Suprapubic skin (tissue), 4 donors: ENCODE data around the gene VMA21. TPM values are rescaled to one million over a fixed set of nuclear protein-coding genes. Genes with fewer than 3 reads are reported as not detected.

Experiments
- DNase-seq, 2 donors: peaks; one replicate each; pipeline ENCODE4 v3.0.0-alpha.2; 2019; ENCODE audit warnings: low spot score in 2 of 2
- H3K27ac ChIP-seq: fragments of 200-600 bp; sonication (generic); one replicate; pipeline ENCODE4 v1.5.1; 2019
- H3K27me3 ChIP-seq: fragments of 200-600 bp; sonication (generic); one replicate; pipeline ENCODE4 v1.5.1; 2019
- H3K36me3 ChIP-seq: fragments of 200-600 bp; sonication (generic); one replicate; pipeline ENCODE4 v1.5.1; 2019
- H3K4me1 ChIP-seq: fragments of 200-600 bp; sonication (generic); one replicate; pipeline ENCODE4 v1.5.1; 2019
- H3K4me3 ChIP-seq: fragments of 200-600 bp; sonication (generic); one replicate; pipeline ENCODE4 v1.5.1; 2019; ENCODE audit warnings: mild to moderate bottlenecking
- H3K9me3 ChIP-seq: fragments of 200-600 bp; sonication (generic); one replicate; pipeline ENCODE4 v1.5.1; 2019
- EP300 ChIP-seq: sonication (generic); formaldehyde crosslinking; IDR thresholded peaks from one replicate; pipeline ENCODE4 v1.6.1; 2017; ENCODE audit warnings: antibody characterized with exemption
- POLR2A ChIP-seq, 2 donors: fragments of 450-650 bp; IDR thresholded peaks; one replicate each; pipeline ENCODE4 v1.6.1; 2017; ENCODE audit warnings: antibody characterized with exemption in 2 of 2, mild to moderate bottlenecking in 2 of 2, moderate library complexity in 2 of 2
- POLR2AphosphoS5 ChIP-seq, 3 donors: sonication (generic); formaldehyde crosslinking; IDR thresholded peaks; one replicate each; pipeline ENCODE4 v1.6.1; 2017; ENCODE audit warnings: antibody characterized with exemption in 3 of 3
- WGBS: methylation state at CpG from one replicate; pipeline ENCODE4 v1.1.5; 2018; 5-methylcytosine and 5-hydroxymethylcytosine counted together
- total RNA-seq, 4 donors: library from RNA; depleted of rRNA; stranded (reverse); fragments of >200 nt; gene quantifications; one replicate each; pipeline ENCODE4 v1.1.0, GENCODE V29; 2016
- TF ChIP-seq, protein P1 (sequence below), 2 donors: fragments of 200-600 bp in 1 of 2; fragments of 450-650 bp in 1 of 2; sonication (generic) in 1 of 2; IDR thresholded peaks; one replicate each; pipeline ENCODE4 v1.5.1; 2016 to 2019; ENCODE audit warnings: antibody characterized with exemption in 2 of 2, mild to moderate bottlenecking in 1 of 2, moderate library complexity in 1 of 2

VMA21 gene
- total RNA-seq, 4 donors from 2014 or later = 23.6 to 33.8 (median 30.3) TPM

DNA sequence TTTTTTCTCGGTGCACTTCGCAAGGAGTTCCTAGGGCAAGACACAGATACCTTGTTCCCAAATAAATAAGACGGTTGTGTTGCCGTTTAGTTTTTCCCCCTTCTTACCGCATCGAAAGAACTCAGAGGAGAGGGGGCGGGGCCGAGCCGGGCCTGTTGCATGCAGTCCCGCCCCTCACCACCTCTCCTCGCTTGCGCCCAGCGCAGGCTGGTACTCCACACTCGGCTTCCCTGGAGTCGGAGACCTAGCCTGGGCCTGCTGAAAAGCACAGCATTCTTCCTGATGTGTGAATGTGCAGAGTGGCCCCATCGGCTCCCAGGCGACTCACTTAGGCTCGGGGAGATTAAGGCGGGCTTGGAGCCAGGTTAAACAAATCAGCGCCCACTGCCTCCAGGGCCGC, 26.1 kb upstream of the VMA21 start:
- Histone ChIP-seq H3K9me3 (no peaks in the 10 kb centered on the region), H3K36me3 (no peaks in the 10 kb centered on the region), H3K27me3 (no peaks in the 10 kb centered on the region), H3K4me3 (no peak overlapping the region), H3K27ac (no peak overlapping the region), H3K4me1 (no peaks in the 10 kb centered on the region)
- 61% methylated on average over 21 of the region's 21 CpGs for WGBS
- no peak for TF ChIP-seq POLR2A (IDR thresholded peaks at IDR 0.05)
- TF ChIP-seq, protein P1, sequence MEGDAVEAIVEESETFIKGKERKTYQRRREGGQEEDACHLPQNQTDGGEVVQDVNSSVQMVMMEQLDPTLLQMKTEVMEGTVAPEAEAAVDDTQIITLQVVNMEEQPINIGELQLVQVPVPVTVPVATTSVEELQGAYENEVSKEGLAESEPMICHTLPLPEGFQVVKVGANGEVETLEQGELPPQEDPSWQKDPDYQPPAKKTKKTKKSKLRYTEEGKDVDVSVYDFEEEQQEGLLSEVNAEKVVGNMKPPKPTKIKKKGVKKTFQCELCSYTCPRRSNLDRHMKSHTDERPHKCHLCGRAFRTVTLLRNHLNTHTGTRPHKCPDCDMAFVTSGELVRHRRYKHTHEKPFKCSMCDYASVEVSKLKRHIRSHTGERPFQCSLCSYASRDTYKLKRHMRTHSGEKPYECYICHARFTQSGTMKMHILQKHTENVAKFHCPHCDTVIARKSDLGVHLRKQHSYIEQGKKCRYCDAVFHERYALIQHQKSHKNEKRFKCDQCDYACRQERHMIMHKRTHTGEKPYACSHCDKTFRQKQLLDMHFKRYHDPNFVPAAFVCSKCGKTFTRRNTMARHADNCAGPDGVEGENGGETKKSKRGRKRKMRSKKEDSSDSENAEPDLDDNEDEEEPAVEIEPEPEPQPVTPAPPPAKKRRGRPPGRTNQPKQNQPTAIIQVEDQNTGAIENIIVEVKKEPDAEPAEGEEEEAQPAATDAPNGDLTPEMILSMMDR (IDR thresholded peaks at IDR 0.05) = no peak
- no peak for TF ChIP-seq POLR2AphosphoS5 (IDR thresholded peaks at IDR 0.05)
- no peak for TF ChIP-seq EP300
- no peak for DNase-seq

DNA sequence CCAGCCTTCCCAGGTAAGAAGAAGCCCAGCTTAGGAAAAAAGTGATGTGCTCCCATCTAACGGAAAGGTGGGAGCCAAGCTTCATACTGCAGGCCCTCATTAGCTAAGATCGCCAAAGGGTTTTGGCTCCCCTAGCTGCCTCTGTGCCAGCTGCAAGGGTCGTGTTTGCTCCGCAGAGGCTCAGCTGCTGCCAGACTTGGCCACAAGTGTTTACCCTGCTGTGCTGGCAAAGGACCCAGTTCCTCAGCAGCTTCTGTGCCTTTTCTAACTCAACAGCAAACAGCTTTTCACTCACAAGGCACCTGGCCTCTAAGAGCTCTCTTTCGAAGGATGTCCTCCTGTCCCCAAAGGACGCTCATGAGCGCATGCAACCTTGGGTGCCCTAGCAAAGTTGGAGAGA, 12.2 kb upstream of the VMA21 start:
- Histone ChIP-seq H3K9me3 (no peaks in the 10 kb centered on the region), H3K36me3 (no peaks in the 10 kb centered on the region), H3K4me3 (no peak overlapping the region), H3K27ac (no peak overlapping the region), H3K4me1 (no peaks in the 10 kb centered on the region), H3K27me3 (no peaks in the 10 kb centered on the region)
- 72% methylated on average over 7 of the region's 7 CpGs for WGBS
- no peak for TF ChIP-seq EP300
- TF ChIP-seq, protein P1 (IDR thresholded peaks at IDR 0.05) = no peak
- no peak for TF ChIP-seq POLR2A (IDR thresholded peaks at IDR 0.05)
- no peak for TF ChIP-seq POLR2AphosphoS5 (IDR thresholded peaks at IDR 0.05)
- DNase-seq = no peak

DNA sequence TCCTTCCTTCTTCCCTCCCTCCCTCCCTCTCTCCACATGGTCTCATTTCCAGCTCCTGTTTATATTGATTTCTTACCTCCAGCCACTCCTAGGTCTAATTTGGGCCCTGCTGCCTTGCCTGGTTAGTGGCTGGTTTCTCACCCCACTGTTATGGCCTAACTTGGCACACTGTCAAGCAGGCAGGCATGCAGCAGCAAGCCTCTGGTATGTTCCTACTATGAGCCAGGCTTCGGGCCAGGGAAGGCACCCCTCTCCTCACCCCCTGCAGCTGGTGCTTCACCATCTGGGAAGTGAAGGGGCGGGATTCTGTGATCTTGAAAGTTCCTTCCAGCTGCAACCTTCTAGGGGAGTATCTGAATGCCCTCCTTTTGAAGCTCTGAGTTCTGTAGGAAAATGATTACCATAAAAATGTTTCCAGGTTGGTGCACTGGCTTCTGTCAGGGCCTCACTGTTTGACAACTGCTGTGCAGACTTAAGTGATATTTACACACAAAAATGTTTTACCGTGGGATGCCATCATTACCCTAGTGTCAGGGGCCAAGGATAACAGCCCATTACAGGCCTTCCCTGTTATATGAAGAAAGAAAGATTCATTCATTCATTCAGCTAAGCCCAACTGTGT, 10.1 kb upstream of the VMA21 start:
- Histone ChIP-seq H3K27ac (no peak overlapping the region), H3K36me3 (no peaks in the 10 kb centered on the region), H3K4me3 (no peak overlapping the region), H3K27me3 (no peaks in the 10 kb centered on the region), H3K9me3 (no peaks in the 10 kb centered on the region), H3K4me1 (no peaks in the 10 kb centered on the region)
- no peak for DNase-seq
- TF ChIP-seq EP300 (no peak), POLR2A (IDR thresholded peaks at IDR 0.05) (no peak), POLR2AphosphoS5 (IDR thresholded peaks at IDR 0.05) (no peak)
- TF ChIP-seq, protein P1 (IDR thresholded peaks at IDR 0.05) = no peak
- 45% methylated on average over 3 of the region's 3 CpGs for WGBS

DNA sequence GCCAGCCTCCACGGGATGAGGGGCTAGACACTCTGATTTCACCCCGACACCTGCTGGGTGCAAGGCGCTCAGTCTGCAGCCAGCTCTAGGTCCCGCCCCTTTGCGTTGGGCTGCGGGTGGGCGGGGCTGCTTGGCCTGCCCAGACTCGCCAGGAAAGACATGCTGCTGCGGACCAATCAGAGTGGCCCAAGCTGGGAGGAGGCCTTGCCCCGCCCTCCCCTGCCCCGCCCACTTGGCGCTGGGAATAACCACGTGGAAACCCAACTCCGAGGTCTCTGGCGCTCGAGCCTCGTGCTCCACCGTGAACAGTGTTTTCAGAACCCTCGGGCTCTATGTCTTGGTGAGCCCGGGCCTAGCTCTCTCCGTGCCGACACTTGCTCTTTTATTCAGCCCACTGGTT, 5.3 kb upstream of the VMA21 start:
- peaks cover 9% of the 10 kb centered on the region for H3K4me1 ChIP-seq
- WGBS = 88% methylated on average over 15 of the region's 22 CpGs
- no peak overlapping the region for H3K27ac ChIP-seq
- H3K27me3 ChIP-seq = no peaks in the 10 kb centered on the region
- no peaks in the 10 kb centered on the region for H3K36me3 ChIP-seq
- no peak overlapping the region for H3K4me3 ChIP-seq
- no peak for TF ChIP-seq EP300
- TF ChIP-seq POLR2AphosphoS5 (IDR thresholded peaks at IDR 0.05) = no peak
- TF ChIP-seq, protein P1 (IDR thresholded peaks at IDR 0.05) = no peak
- no peak for TF ChIP-seq POLR2A (IDR thresholded peaks at IDR 0.05)
- no peaks in the 10 kb centered on the region for H3K9me3 ChIP-seq
- no peak for DNase-seq

DNA sequence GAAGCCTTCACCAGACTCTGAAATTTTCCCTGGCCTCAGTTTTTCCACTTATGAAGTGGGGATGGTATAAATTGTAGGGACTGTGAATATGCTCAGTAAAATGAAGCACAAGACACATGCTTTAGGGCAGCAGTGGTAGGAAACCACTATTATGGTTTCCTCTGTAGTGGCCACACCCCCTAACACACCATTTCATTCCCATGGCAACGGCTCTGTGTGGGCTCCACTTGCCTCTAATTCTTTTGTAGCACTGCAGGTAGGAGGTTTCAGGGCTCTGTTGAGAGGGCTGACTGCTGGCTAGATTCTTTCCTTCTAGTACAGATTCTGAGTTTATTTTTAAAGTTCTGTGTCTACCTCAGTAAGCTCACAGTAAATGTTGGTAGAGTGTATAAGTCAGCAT, 3.5 kb upstream of the VMA21 start:
- TF ChIP-seq EP300 (no peak), POLR2A (IDR thresholded peaks at IDR 0.05) (no peak), POLR2AphosphoS5 (IDR thresholded peaks at IDR 0.05) (no peak)
- TF ChIP-seq, protein P1 (IDR thresholded peaks at IDR 0.05) = no peak
- no peaks in the 10 kb centered on the region for H3K9me3 ChIP-seq
- no peak overlapping the region for H3K4me3 ChIP-seq
- H3K27ac ChIP-seq = no peak overlapping the region
- DNase-seq = no peak
- 40% methylated on average over 1 of the region's 1 CpG for WGBS
- H3K4me1 ChIP-seq = peaks cover 13% of the 10 kb centered on the region
- H3K36me3 ChIP-seq = no peaks in the 10 kb centered on the region
- H3K27me3 ChIP-seq = no peaks in the 10 kb centered on the region
